Osteoblast (primary cell): Measurements from ENCODE around the gene CAMTA1. TPM values are rescaled to one million over a fixed set of nuclear protein-coding genes. Genes with fewer than 3 reads are reported as not detected.
A peak's percentile ranks its signal among the peaks of the same experiment; 100 is the strongest.

Source experiments
- DNase-seq: peaks from one replicate; pipeline ENCODE4 v3.0.0; 2011; ENCODE audit warnings: low spot score, mixed read lengths; ENCODE audit not compliant: insufficient read length; ENCODE audit errors: missing footprints
- H2AFZ ChIP-seq: 2 replicates; pipeline ENCODE4 v1.6.0; 2011; ENCODE audit warnings: mild to moderate bottlenecking, low read length
- H3K27ac ChIP-seq: 2 replicates; pipeline ENCODE4 v1.5.1; 2011; ENCODE audit warnings: mild to moderate bottlenecking, low read depth, low read length, moderate library complexity
- H3K27me3 ChIP-seq: 2 replicates; pipeline ENCODE4 v1.6.0; 2012; ENCODE audit warnings: mild to moderate bottlenecking, control low read depth, inconsistent platforms, low read length, moderate library complexity; ENCODE audit not compliant: insufficient read depth
- H3K36me3 ChIP-seq: 2 replicates; pipeline ENCODE4 v1.5.1; 2011; ENCODE audit warnings: mild to moderate bottlenecking, low read length, control low read depth, moderate library complexity; ENCODE audit not compliant: insufficient read depth
- H3K4me1 ChIP-seq: 2 replicates; pipeline ENCODE4 v1.5.1; 2011; ENCODE audit warnings: mild to moderate bottlenecking, low read length, control low read depth, moderate library complexity; ENCODE audit not compliant: insufficient read depth
- H3K4me2 ChIP-seq: 2 replicates; pipeline ENCODE4 v1.6.0; 2011; ENCODE audit warnings: mild to moderate bottlenecking, low read length; ENCODE audit not compliant: insufficient read depth
- H3K4me3 ChIP-seq: fragments of 200-600 bp; sonication (generic); 3 replicates; pipeline ENCODE4 v1.5.1; 2012; ENCODE audit warnings: mild to moderate bottlenecking, low read length, inconsistent platforms; ENCODE audit not compliant: insufficient read depth
- H3K79me2 ChIP-seq: 2 replicates; pipeline ENCODE4 v1.6.0; 2012; ENCODE audit warnings: mild to moderate bottlenecking, low read length, control low read depth, inconsistent platforms; ENCODE audit not compliant: insufficient read depth
- H3K9me3 ChIP-seq: 2 replicates; pipeline ENCODE4 v1.5.1; 2011; ENCODE audit warnings: low read depth, low read length, control low read depth
- H4K20me1 ChIP-seq: 2 replicates; pipeline ENCODE4 v1.6.0; 2012; ENCODE audit warnings: mild to moderate bottlenecking, low read length, control low read depth; ENCODE audit not compliant: insufficient read depth
- CTCF ChIP-seq: IDR thresholded peaks from 2 replicates; pipeline ENCODE4 v1.5.1; 2011; ENCODE audit warnings: mild to moderate bottlenecking, low read depth, low read length, moderate library complexity; ENCODE audit errors: extremely low read depth
- total RNA-seq: library from RNA; depleted of rRNA; stranded (reverse); fragments of >200 nt; gene quantifications from 2 replicates; pipeline ENCODE4 v1.2.3, GENCODE V29; 2012

The CAMTA1 gene
- total RNA-seq, 1 donor: 47.4 TPM

- peaks cover 2% of the 10 kb centered on the region for H3K9me3 ChIP-seq
- no peak for TF ChIP-seq CTCF
- no peak overlapping the region for H2AFZ ChIP-seq
- H3K27ac ChIP-seq: no peak overlapping the region
- H3K4me1 ChIP-seq: no peaks in the 10 kb centered on the region
- H4K20me1 ChIP-seq: no peaks in the 10 kb centered on the region
- no peak overlapping the region for H3K4me3 ChIP-seq
- H3K79me2 ChIP-seq: no peaks in the 10 kb centered on the region
- no peak overlapping the region for H3K4me2 ChIP-seq
- DNase-seq: no peak
- peaks cover 4% of the 10 kb centered on the region for H3K27me3 ChIP-seq
- H3K36me3 ChIP-seq: no peaks in the 10 kb centered on the region
Observed at GRCh38 chr1:7177021-7177420, 391.8 kb downstream of the CAMTA1 start.

GRCh38 chr1:7177438-7178146 is 392.3 kb downstream of the CAMTA1 start:
- H3K4me3 ChIP-seq: no peak overlapping the region
- H4K20me1 ChIP-seq: no peaks in the 10 kb centered on the region
- H3K79me2 ChIP-seq: no peaks in the 10 kb centered on the region
- H3K9me3 ChIP-seq: peaks cover 2% of the 10 kb centered on the region
- peaks cover 2% of the 10 kb centered on the region for H3K27me3 ChIP-seq
- H3K36me3 ChIP-seq: no peaks in the 10 kb centered on the region
- DNase-seq: peak; percentile 26
- TF ChIP-seq CTCF: no peak
- H3K4me2 ChIP-seq: no peak overlapping the region
- H2AFZ ChIP-seq: no peak overlapping the region
- H3K4me1 ChIP-seq: no peaks in the 10 kb centered on the region
- H3K27ac ChIP-seq: no peak overlapping the region

GRCh38 chr1:7178336-7178735 is 393.1 kb downstream of the CAMTA1 start:
- Histone ChIP-seq H3K4me2 (no peak overlapping the region), H3K4me3 (no peak overlapping the region)
- TF ChIP-seq CTCF: no peak

GRCh38 chr1:7178741-7179140 is 393.5 kb downstream of the CAMTA1 start:
- Histone ChIP-seq H3K36me3 (no peaks in the 10 kb centered on the region), H3K27ac (no peak overlapping the region), H3K4me2 (no peak overlapping the region), H4K20me1 (no peaks in the 10 kb centered on the region), H3K27me3 (no peaks in the 10 kb centered on the region), H3K4me1 (no peaks in the 10 kb centered on the region), H2AFZ (no peak overlapping the region), H3K9me3 (peaks cover 2% of the 10 kb centered on the region), H3K79me2 (no peaks in the 10 kb centered on the region), H3K4me3 (no peak overlapping the region)
- no peak for DNase-seq
- TF ChIP-seq CTCF: no peak

More at GRCh38 chr1:7178336-7178735, 393.1 kb downstream of the CAMTA1 start:
- peak; percentile 19 for DNase-seq
- Histone ChIP-seq H3K27me3 (no peaks in the 10 kb centered on the region), H3K9me3 (peaks cover 2% of the 10 kb centered on the region), H3K79me2 (no peaks in the 10 kb centered on the region), H3K27ac (no peak overlapping the region), H4K20me1 (no peaks in the 10 kb centered on the region), H3K4me1 (no peaks in the 10 kb centered on the region), H3K36me3 (no peaks in the 10 kb centered on the region), H2AFZ (no peak overlapping the region)
